K562 (cell line): ENCODE measurements around the gene ECSCR. TPM values are rescaled to one million over a fixed set of nuclear protein-coding genes. Genes with fewer than 3 reads are reported as not detected.

Source experiments
- ETV5 ChIP-seq: sonication (generic); formaldehyde crosslinking; IDR thresholded peaks from 2 replicates; pipeline ENCODE4 v1.4.0; 2020; ENCODE audit warnings: low read depth, mild to moderate bottlenecking, missing genetic modification reagents
- MGA ChIP-seq: fragments of 450-650 bp; IDR thresholded peaks from 2 replicates; pipeline ENCODE4 v1.6.1; 2016; ENCODE audit warnings: mild to moderate bottlenecking, moderate library complexity
- RNF2 ChIP-seq: sonication (generic); IDR thresholded peaks from 2 replicates; pipeline ENCODE4 v1.6.1; 2016
- SOX6 ChIP-seq: fragments of 450-650 bp; IDR thresholded peaks from 2 replicates; pipeline ENCODE4 v1.6.1; 2014; ENCODE audit warnings: mild to moderate bottlenecking
- ZBTB9 ChIP-seq: fragments of 450-650 bp; formaldehyde crosslinking; IDR thresholded peaks from 2 replicates; pipeline ENCODE4 v1.4.0; 2020; ENCODE audit warnings: mild to moderate bottlenecking, moderate library complexity
- ZNF395 ChIP-seq: fragments of 200-800 bp; sonication (Bioruptor generic); IDR thresholded peaks from 2 replicates; pipeline ENCODE4 v1.6.1; 2017; ENCODE audit warnings: missing genetic modification characterization, missing compliant biosample characterization
- ZNF76 ChIP-seq: fragments of 250-450 bp; sonication (Bioruptor Pico); IDR thresholded peaks from 2 replicates; pipeline ENCODE4 v1.4.0; 2020; ENCODE audit warnings: mild to moderate bottlenecking, moderate library complexity, borderline replicate concordance
- polyA plus RNA-seq, 8 experiments: library from polyadenylated mRNA; depleted of rRNA in 4 of 8; stranded (reverse) in 5 of 8; unstranded in 3 of 8; fragments of >200 nt; fragmentation: Nextera tagmentation in 2 of 8; fragmentation: Illumina TruSeq in 1 of 8; extraction: Ambion mirVana in 2 of 8; extraction: Trizol in 1 of 8; gene quantifications; 2 replicates each; pipeline versions ENCODE4 v1.2.1 to v1.2.3, GENCODE V29; 2011 to 2014; ENCODE audit warnings: inconsistent platforms in 1 of 8, missing spikeins in 1 of 8
- total RNA-seq, 7 experiments: library from RNA; depleted of rRNA in 6 of 7; stranded (reverse); fragments of >200 nt in 6 of 7; fragmentation: Illumina TruSeq in 2 of 7; extraction: Trizol in 2 of 7; gene quantifications; 2 replicates each; pipeline versions ENCODE4 v1.2.1 to v1.2.3, GENCODE V29; 2011 to 2021; ENCODE audit warnings: low replicate concordance in 1 of 7
- TF ChIP-seq, protein P1 (sequence below): fragments of 450-650 bp; IDR thresholded peaks from 2 replicates; pipeline ENCODE4 v1.6.1; 2016
- TF ChIP-seq, protein P2 (sequence below): fragments of 250-450 bp; sonication (Bioruptor Pico); IDR thresholded peaks from 2 replicates; pipeline ENCODE4 v1.8.0; 2022; ENCODE audit warnings: moderate library complexity, mild to moderate bottlenecking, inconsistent platforms

Gene ECSCR
- total and polyA plus RNA-seq, 9 of the 15 experiments (the other 6 are each of a cell fraction or from before 2014, with no cell fraction given): 0.10 to 0.25 (median 0.13) TPM; not detected in 6

- TF ChIP-seq MGA (peak; percentile 68), ZNF76 (CRISPR knock-in tag) (0 out of 2 replicates have a peak, but pooled peaks have one; percentile 68), ZBTB9 (peak; percentile 54; the same call in 1 of the 2 replicates), SOX6 (peak; percentile 27; the same call in 1 of the 2 replicates), ZNF395 (CRISPR knock-in tag) (peak; percentile 72; the same call in 1 of the 2 replicates), ETV5 (CRISPR knock-in tag) (peak; percentile 77; the same call in 1 of the 2 replicates), RNF2 (peak; percentile 32; the same call in 1 of the 2 replicates)
- TF ChIP-seq, protein P1, sequence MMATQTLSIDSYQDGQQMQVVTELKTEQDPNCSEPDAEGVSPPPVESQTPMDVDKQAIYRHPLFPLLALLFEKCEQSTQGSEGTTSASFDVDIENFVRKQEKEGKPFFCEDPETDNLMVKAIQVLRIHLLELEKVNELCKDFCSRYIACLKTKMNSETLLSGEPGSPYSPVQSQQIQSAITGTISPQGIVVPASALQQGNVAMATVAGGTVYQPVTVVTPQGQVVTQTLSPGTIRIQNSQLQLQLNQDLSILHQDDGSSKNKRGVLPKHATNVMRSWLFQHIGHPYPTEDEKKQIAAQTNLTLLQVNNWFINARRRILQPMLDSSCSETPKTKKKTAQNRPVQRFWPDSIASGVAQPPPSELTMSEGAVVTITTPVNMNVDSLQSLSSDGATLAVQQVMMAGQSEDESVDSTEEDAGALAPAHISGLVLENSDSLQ: peak; percentile 49
- TF ChIP-seq, protein P2, sequence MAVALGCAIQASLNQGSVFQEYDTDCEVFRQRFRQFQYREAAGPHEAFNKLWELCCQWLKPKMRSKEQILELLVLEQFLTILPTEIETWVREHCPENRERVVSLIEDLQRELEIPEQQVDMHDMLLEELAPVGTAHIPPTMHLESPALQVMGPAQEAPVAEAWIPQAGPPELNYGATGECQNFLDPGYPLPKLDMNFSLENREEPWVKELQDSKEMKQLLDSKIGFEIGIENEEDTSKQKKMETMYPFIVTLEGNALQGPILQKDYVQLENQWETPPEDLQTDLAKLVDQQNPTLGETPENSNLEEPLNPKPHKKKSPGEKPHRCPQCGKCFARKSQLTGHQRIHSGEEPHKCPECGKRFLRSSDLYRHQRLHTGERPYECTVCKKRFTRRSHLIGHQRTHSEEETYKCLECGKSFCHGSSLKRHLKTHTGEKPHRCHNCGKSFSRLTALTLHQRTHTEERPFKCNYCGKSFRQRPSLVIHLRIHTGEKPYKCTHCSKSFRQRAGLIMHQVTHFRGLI: 0 out of 2 replicates have a peak, but pooled peaks have one; percentile 38
These were observed 16.3 kb upstream of the ECSCR start (continued) for GRCh38 chr5:139478657-139479423.
